OCI-LY7 (cell line): Measurements from ENCODE around the gene FAM83B. TPM values are rescaled to one million over a fixed set of nuclear protein-coding genes. Genes with fewer than 3 reads are reported as not detected.
"Not testable (repeated sequence)": the region's sequence is repeated elsewhere in the genome, so short reads cannot be mapped to it uniquely, and the experiment has no call there.

Source experiments
- BruUV-seq: library from RNA; stranded (reverse); fragments of 400-500 nt; replicated peaks from 2 replicates; lab custom pipeline; 2021; lab: Mats Ljungman, UMichigan
- CTCF ChIA-PET: fragments of 300-600 bp; sonication (Branson Sonifier 250); formaldehyde crosslinking; loops from one replicate; lab custom pipeline; 2022; ENCODE audit warnings: antibody characterized with exemption; ENCODE audit not compliant: unreplicated experiment; lab: Charles Lee
- POLR2A ChIA-PET: fragments of 300-600 bp; sonication (Branson Sonifier 250); formaldehyde crosslinking; loops from one replicate; lab custom pipeline; 2022; ENCODE audit warnings: antibody characterized with exemption; lab: Charles Lee
- DNase-seq: peaks from one replicate; pipeline ENCODE4 v3.0.0-alpha.2; 2015; ENCODE audit warnings: low spot score
- H2AFZ ChIP-seq: fragments of 200-600 bp; sonication (generic), shearing (Covaris generic); 2 replicates; pipeline ENCODE4 v1.6.1; 2014; ENCODE audit warnings: mild to moderate bottlenecking, antibody characterized with exemption, low read length, moderate library complexity
- H3K27ac ChIP-seq: fragments of 200-600 bp; sonication (generic); 2 replicates; pipeline ENCODE4 v1.5.1; 2014; ENCODE audit warnings: mixed run types, low read depth, mild to moderate bottlenecking, moderate library complexity, low read length, inconsistent platforms; ENCODE audit not compliant: poor library complexity, severe bottlenecking
- H3K36me3 ChIP-seq: fragments of 200-600 bp; sonication (generic); 2 replicates; pipeline ENCODE4 v1.6.1; 2014; ENCODE audit warnings: mild to moderate bottlenecking, antibody characterized with exemption, low read length, moderate library complexity, mixed read lengths; ENCODE audit not compliant: insufficient read depth
- H3K4me1 ChIP-seq: fragments of 200-600 bp; sonication (generic); 2 replicates; pipeline ENCODE4 v1.5.1; 2014; ENCODE audit warnings: mild to moderate bottlenecking, low read length; ENCODE audit not compliant: insufficient read depth, poor library complexity, severe bottlenecking
- H3K4me2 ChIP-seq: fragments of 200-600 bp; sonication (generic); 2 replicates; pipeline ENCODE4 v1.6.1; 2014; ENCODE audit warnings: mild to moderate bottlenecking, low read length
- H3K4me3 ChIP-seq: fragments of 200-600 bp; sonication (generic); 2 replicates; pipeline ENCODE4 v1.5.1; 2014; ENCODE audit warnings: mild to moderate bottlenecking, low read depth, low read length; ENCODE audit not compliant: poor library complexity, severe bottlenecking
- H3K79me2 ChIP-seq: fragments of 200-600 bp; sonication (generic); 2 replicates; pipeline ENCODE4 v1.6.1; 2016; ENCODE audit warnings: low read depth, mild to moderate bottlenecking, low read length, moderate library complexity, mixed read lengths; ENCODE audit not compliant: insufficient read depth
- H3K9me2 ChIP-seq: fragments of 200-600 bp; sonication (generic); 2 replicates; pipeline ENCODE4 v1.6.1; 2016; ENCODE audit warnings: mild to moderate bottlenecking, low read length, mixed read lengths; ENCODE audit not compliant: insufficient read depth
- H3K9me3 ChIP-seq: fragments of 200-600 bp; sonication (generic); 2 replicates; pipeline ENCODE4 v1.6.1; 2014; ENCODE audit warnings: mild to moderate bottlenecking, mixed run types, low read length, mixed read lengths
- H4K20me1 ChIP-seq: fragments of 200-600 bp; sonication (generic); 2 replicates; pipeline ENCODE4 v1.6.1; 2014; ENCODE audit warnings: mild to moderate bottlenecking, antibody characterized with exemption, low read length, moderate library complexity, mixed read lengths; ENCODE audit not compliant: insufficient read depth
- EZH2phosphoT487 ChIP-seq: fragments of 200-600 bp; sonication (generic); IDR thresholded peaks from 2 replicates; pipeline ENCODE4 v1.6.1; 2018; ENCODE audit warnings: low read depth, borderline replicate concordance, mild to moderate bottlenecking, mixed run types, antibody characterized with exemption, low read length, moderate library complexity, mixed read lengths
- intact Hi-C: fragments of 100-400 bp; cut with micrococcal nuclease; formaldehyde crosslinking; loops from one replicate; pipeline ENCODE4 v1.10.0; 2022; ENCODE audit not compliant: unreplicated experiment
- total RNA-seq, 2 experiments: library from RNA; depleted of rRNA in 1 of 2; stranded (reverse); fragments of >200 nt in 1 of 2; shearing (Covaris generic) in 1 of 2; gene quantifications; 2 replicates each; pipeline ENCODE4 v1.2.3, GENCODE V29; 2014 to 2022
- TF ChIP-seq, protein P1 (sequence below): fragments of 200-600 bp; sonication (generic); conservative IDR thresholded peaks from 2 replicates; pipeline ENCODE4 v1.5.1; 2014; ENCODE audit warnings: mild to moderate bottlenecking, antibody characterized with exemption, low read length, moderate library complexity, mixed read lengths

Gene FAM83B
- total RNA-seq, 2 experiments from 2014 or later: not detected

DNA sequence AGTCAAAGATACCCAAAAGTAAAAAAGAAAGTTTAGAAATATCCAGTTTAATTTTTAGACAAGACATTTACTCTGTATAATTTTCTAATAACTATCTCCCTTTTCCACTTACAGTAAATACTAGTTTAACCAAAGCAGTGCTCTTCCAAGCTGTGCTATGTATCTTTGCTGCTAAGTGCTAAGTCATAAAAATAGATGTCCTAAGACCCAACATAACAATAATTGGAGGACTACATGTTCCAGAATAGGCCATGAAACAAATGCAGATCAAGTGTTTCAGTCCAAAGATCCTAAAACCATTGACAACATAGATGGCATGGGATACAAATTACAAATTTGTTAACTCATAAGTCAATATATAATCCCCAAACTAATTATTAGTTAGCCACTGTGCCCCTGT lies 111.1 kb downstream of the FAM83B start:
- Histone ChIP-seq H3K36me3 (no peaks in the 10 kb centered on the region), H3K4me2 (no peak overlapping the region), H3K4me1 (no peaks in the 10 kb centered on the region), H3K79me2 (no peaks in the 10 kb centered on the region), H4K20me1 (no peaks in the 10 kb centered on the region), H2AFZ (no peak overlapping the region), H3K9me3 (no peaks in the 10 kb centered on the region), H3K9me2 (no peaks in the 10 kb centered on the region), H3K4me3 (no peak overlapping the region), H3K27ac (no peak overlapping the region)
- TF ChIP-seq, protein P1, sequence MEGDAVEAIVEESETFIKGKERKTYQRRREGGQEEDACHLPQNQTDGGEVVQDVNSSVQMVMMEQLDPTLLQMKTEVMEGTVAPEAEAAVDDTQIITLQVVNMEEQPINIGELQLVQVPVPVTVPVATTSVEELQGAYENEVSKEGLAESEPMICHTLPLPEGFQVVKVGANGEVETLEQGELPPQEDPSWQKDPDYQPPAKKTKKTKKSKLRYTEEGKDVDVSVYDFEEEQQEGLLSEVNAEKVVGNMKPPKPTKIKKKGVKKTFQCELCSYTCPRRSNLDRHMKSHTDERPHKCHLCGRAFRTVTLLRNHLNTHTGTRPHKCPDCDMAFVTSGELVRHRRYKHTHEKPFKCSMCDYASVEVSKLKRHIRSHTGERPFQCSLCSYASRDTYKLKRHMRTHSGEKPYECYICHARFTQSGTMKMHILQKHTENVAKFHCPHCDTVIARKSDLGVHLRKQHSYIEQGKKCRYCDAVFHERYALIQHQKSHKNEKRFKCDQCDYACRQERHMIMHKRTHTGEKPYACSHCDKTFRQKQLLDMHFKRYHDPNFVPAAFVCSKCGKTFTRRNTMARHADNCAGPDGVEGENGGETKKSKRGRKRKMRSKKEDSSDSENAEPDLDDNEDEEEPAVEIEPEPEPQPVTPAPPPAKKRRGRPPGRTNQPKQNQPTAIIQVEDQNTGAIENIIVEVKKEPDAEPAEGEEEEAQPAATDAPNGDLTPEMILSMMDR: no peak
- no peak for TF ChIP-seq EZH2phosphoT487
- ChIA-PET CTCF (no interaction called here), POLR2A (no interaction called here)
- BruUV-seq: no TSS peak
- intact Hi-C loops: no loop called here
- DNase-seq: no peak

DNA sequence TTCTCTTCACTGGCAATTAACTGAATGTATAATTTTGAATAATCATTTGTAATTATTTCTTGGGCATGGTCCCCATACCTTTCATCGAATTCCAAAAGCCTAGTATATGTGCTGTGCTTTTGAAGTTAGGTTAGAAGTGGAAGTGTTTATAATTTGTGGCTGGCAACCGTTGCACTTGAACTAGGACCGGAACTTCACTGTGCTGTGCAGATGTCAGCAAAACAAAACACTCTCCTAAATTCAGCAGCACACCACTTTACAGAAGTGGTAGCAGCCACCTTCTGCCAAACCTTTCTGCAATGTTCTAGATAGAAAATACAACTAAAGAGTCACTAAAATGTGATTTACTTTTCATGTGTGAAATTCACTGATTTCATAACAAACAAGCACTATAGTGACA lies 111.9 kb downstream of the FAM83B start:
- no peak overlapping the region for H3K4me3 ChIP-seq
- ChIA-PET POLR2A (no interaction called here), CTCF (no interaction called here)
- H3K9me3 ChIP-seq: no peaks in the 10 kb centered on the region
- no peak overlapping the region for H3K4me2 ChIP-seq
- no peaks in the 10 kb centered on the region for H4K20me1 ChIP-seq
- no TSS peak for BruUV-seq
- no peak overlapping the region for H2AFZ ChIP-seq
- no peaks in the 10 kb centered on the region for H3K9me2 ChIP-seq
- no peak overlapping the region for H3K27ac ChIP-seq
- H3K4me1 ChIP-seq: no peaks in the 10 kb centered on the region
- intact Hi-C loops: no loop called here
- no peaks in the 10 kb centered on the region for H3K79me2 ChIP-seq
- DNase-seq: no peak
- TF ChIP-seq, protein P1: no peak
- no peak for TF ChIP-seq EZH2phosphoT487
- no peaks in the 10 kb centered on the region for H3K36me3 ChIP-seq

DNA sequence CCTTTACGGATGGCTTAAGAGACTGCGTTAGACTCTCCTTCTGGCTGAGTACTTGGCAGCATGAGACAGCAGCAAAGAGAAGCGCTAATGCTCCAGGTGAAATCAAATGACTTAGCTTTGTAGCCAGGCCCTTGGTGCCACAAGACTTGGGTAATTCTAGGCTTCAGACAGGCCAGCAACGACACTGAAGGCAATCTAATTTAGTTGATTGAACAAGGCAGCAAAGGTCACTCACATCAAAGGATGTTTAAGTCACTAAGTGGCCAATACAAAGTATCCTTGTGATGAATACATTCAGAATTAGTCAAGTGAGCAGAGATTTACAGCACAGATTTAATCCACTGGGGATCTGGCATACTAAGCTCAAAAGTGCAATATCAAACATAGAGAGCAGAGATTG lies 113.2 kb downstream of the FAM83B start:
- Histone ChIP-seq H3K4me3 (no peak overlapping the region), H3K9me2 (no peaks in the 10 kb centered on the region), H3K27ac (no peak overlapping the region), H3K4me2 (no peak overlapping the region), H3K36me3 (no peaks in the 10 kb centered on the region), H3K79me2 (no peaks in the 10 kb centered on the region), H3K9me3 (no peaks in the 10 kb centered on the region), H2AFZ (no peak overlapping the region), H4K20me1 (no peaks in the 10 kb centered on the region), H3K4me1 (no peaks in the 10 kb centered on the region)
- no peak for DNase-seq
- no TSS peak for BruUV-seq
- TF ChIP-seq, protein P1: no peak
- TF ChIP-seq EZH2phosphoT487: no peak
- intact Hi-C loops: no loop called here
- ChIA-PET CTCF (no interaction called here), POLR2A (no interaction called here)

DNA sequence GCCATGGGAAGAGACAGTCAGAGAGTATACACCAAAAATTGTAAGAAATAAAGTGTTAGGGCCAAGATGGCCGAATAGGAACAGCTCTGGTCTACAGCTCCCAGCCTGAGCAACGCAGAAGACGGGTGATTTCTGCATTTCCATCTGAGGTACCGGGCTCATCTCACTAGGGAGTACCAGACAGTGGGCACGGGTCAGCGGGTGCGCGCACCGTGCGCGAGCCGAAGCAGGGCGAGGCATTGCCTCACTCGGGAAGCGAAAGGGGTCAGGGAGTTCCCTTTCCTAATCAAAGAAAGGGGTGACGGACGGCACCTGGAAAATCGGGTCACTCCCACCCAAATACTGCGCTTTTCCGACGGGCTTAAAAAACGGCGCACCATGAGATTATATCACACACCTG lies 114.8 kb downstream of the FAM83B start:
- H3K27ac ChIP-seq, DNase-seq, H3K9me2 ChIP-seq, POLR2A ChIA-PET, H2AFZ ChIP-seq, H3K36me3 ChIP-seq, H3K4me1 ChIP-seq, H3K4me2 ChIP-seq, H3K9me3 ChIP-seq, H3K79me2 ChIP-seq, BruUV-seq, intact Hi-C loops, H4K20me1 ChIP-seq, H3K4me3 ChIP-seq, CTCF ChIA-PET: not testable (repeated sequence)
